ENCODE measurements around the gene TXNL1.
A peak's percentile ranks its signal among the peaks of the same experiment; 100 is the strongest.
"Not testable (repeated sequence)": the region's sequence is repeated elsewhere in the genome, so short reads cannot be mapped to it uniquely, and the experiment has no call there.

The TXNL1 gene

GRCh38 chr18:56659111-56659510 lies 20.7 kb upstream of the TXNL1 start:
- no peaks in the 10 kb centered on the region for H3K27me3 Mint-ChIP-seq (ENCODE audit: low read depth)
- peaks cover 3% of the 10 kb centered on the region for H3K36me3 Mint-ChIP-seq (ENCODE audit: low read depth)
- H3K4me1 Mint-ChIP-seq = peaks cover 32% of the 10 kb centered on the region
- H3K27ac Mint-ChIP-seq = no peak overlapping the region
- H3K9me3 Mint-ChIP-seq = peaks cover 4% of the 10 kb centered on the region
- no peak overlapping the region for H3K4me3 Mint-ChIP-seq
- TF ChIP-seq, protein P1, sequence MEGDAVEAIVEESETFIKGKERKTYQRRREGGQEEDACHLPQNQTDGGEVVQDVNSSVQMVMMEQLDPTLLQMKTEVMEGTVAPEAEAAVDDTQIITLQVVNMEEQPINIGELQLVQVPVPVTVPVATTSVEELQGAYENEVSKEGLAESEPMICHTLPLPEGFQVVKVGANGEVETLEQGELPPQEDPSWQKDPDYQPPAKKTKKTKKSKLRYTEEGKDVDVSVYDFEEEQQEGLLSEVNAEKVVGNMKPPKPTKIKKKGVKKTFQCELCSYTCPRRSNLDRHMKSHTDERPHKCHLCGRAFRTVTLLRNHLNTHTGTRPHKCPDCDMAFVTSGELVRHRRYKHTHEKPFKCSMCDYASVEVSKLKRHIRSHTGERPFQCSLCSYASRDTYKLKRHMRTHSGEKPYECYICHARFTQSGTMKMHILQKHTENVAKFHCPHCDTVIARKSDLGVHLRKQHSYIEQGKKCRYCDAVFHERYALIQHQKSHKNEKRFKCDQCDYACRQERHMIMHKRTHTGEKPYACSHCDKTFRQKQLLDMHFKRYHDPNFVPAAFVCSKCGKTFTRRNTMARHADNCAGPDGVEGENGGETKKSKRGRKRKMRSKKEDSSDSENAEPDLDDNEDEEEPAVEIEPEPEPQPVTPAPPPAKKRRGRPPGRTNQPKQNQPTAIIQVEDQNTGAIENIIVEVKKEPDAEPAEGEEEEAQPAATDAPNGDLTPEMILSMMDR (IDR thresholded peaks at IDR 0.05; ENCODE audit: unreplicated experiment in 3 of 3) = no peak

DNA sequence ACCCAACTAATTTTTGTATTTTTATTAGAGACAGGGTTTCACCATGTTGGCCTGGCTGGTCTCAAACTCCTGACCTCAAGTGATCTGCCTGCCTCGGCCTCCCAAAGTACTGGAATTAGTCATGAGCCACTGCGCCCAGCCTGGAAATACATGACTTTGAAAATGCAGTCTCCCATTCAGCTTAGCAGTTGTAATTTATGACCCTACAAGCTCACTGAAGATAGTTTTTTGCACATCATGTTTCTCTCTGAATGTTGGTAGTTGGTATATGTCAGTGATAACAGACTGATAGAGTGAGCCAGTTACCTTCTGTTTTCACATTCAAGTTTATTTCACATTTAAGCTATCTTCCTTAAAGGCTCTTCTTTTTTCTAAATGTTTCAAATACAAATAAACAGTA lies 19.9 kb upstream of the TXNL1 start:
- TF ChIP-seq, protein P1 (IDR thresholded peaks at IDR 0.05; ENCODE audit: unreplicated experiment in 3 of 3) = no peak
- Mint-ChIP-seq H3K4me3 (no peak overlapping the region), H3K36me3 (ENCODE audit: low read depth) (peaks cover 8% of the 10 kb centered on the region), H3K27me3 (ENCODE audit: low read depth) (no peaks in the 10 kb centered on the region), H3K4me1 (peaks cover 37% of the 10 kb centered on the region), H3K9me3 (peaks cover 7% of the 10 kb centered on the region), H3K27ac (no peak overlapping the region)

DNA sequence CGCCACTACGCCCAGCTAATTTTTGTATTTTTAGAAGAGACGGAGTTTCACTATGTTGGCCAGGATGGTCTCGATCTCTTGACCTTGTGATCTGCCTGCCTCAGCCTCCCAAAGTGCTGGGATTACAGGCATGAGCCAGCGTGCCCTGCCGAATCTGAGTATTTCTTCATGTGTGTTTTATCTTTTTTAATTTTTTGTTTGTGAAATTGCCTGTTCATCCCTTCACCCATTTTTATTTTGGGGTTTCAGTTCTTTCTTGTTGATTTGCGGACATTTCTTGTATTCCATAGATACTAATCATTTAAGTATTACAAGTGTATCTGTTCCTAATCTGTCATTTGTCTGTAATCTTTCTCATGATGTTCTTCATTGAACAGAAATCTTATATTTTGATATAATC lies 15.9 kb upstream of the TXNL1 start:
- not testable (repeated sequence) for H3K9me3 Mint-ChIP-seq; H3K27me3 Mint-ChIP-seq (ENCODE audit: low read depth); H3K27ac Mint-ChIP-seq
- peaks cover 12% of the 10 kb centered on the region for H3K36me3 Mint-ChIP-seq (ENCODE audit: low read depth)
- peaks cover 19% of the 10 kb centered on the region for H3K4me1 Mint-ChIP-seq
- H3K4me3 Mint-ChIP-seq = peak overlapping the region; percentile 20 to 52 (median 21)

- no peaks in the 10 kb centered on the region for H3K27me3 Mint-ChIP-seq (ENCODE audit: low read depth)
- TF ChIP-seq, protein P1 (IDR thresholded peaks at IDR 0.05; ENCODE audit: unreplicated experiment in 3 of 3) = no peak
- H3K4me1 Mint-ChIP-seq = peaks cover 19% of the 10 kb centered on the region
- H3K4me3 Mint-ChIP-seq = peak overlapping the region; percentile 67 to 91 (median 84)
- H3K9me3 Mint-ChIP-seq = peaks cover 9% of the 10 kb centered on the region
- H3K27ac Mint-ChIP-seq = no peak overlapping the region
- H3K36me3 Mint-ChIP-seq (ENCODE audit: low read depth) = peaks cover 12% of the 10 kb centered on the region
These were observed 14.4 kb upstream of the TXNL1 start for GRCh38 chr18:56652802-56653201.

- H3K9me3 Mint-ChIP-seq = peaks cover 9% of the 10 kb centered on the region
- TF ChIP-seq, protein P1 (IDR thresholded peaks at IDR 0.05; ENCODE audit: unreplicated experiment in 3 of 3) = no peak
- peak overlapping the region; percentile 76 to 91 (median 83) for H3K27ac Mint-ChIP-seq
- peak overlapping the region; percentile 82 to 91 (median 88) for H3K4me3 Mint-ChIP-seq
- no peaks in the 10 kb centered on the region for H3K27me3 Mint-ChIP-seq (ENCODE audit: low read depth)
- peaks cover 19% of the 10 kb centered on the region for H3K4me1 Mint-ChIP-seq
- H3K36me3 Mint-ChIP-seq (ENCODE audit: low read depth) = peaks cover 12% of the 10 kb centered on the region
These were observed 13.3 kb upstream of the TXNL1 start for GRCh38 chr18:56651771-56652092.

- no peaks in the 10 kb centered on the region for H3K27me3 Mint-ChIP-seq (ENCODE audit: low read depth)
- H3K4me3 Mint-ChIP-seq = peak within 1 kb of the TSS; percentile 82 to 91 (median 88)
- peaks cover 19% of the 10 kb centered on the region for H3K4me1 Mint-ChIP-seq
- H3K27ac Mint-ChIP-seq = peak within 1 kb of the TSS; percentile 76 to 91 (median 83)
- TF ChIP-seq, protein P1 (IDR thresholded peaks at IDR 0.05; ENCODE audit: unreplicated experiment in 3 of 3) = no peak
- H3K36me3 Mint-ChIP-seq (ENCODE audit: low read depth) = peaks cover 12% of the 10 kb centered on the region
- peaks cover 9% of the 10 kb centered on the region for H3K9me3 Mint-ChIP-seq
These were observed 12.8 kb upstream of the TXNL1 start, which contains the start of gene WDR7 for GRCh38 chr18:56650944-56651770. TSS of gene WDR7 (plus strand) at chr18:56651359. CDS start at chr18:56672516, 21,157 bp downstream.
